Spleen (tissue), 11 donors: Measurements from ENCODE around the gene ZDHHC1. TPM values are rescaled to one million over a fixed set of nuclear protein-coding genes. Genes with fewer than 3 reads are reported as not detected.
A peak's percentile ranks its signal among the peaks of the same experiment; 100 is the strongest.
"Not testable (repeated sequence)": the region's sequence is repeated elsewhere in the genome, so short reads cannot be mapped to it uniquely, and the experiment has no call there.

Experiments used
- DNase-seq: peaks from one replicate; pipeline ENCODE4 v3.0.0-alpha.2; 2020
- H3K27ac ChIP-seq, 8 donors: fragments of 200-600 bp; sonication (generic) in 7 of 8; 1 replicate in 4 of 8; 2 replicates in 4 of 8; pipeline versions ENCODE4 v1.5.0 to v1.8.0; 2016 to 2021; ENCODE audit warnings: inconsistent platforms in 4 of 8, mild to moderate bottlenecking in 4 of 8, moderate library complexity in 1 of 8
- H3K27me3 ChIP-seq, 7 donors: fragments of 200-600 bp; sonication (generic) in 6 of 7; replicated peaks in 1 of 7; 1 replicate in 4 of 7; 2 replicates in 3 of 7; pipeline versions ENCODE4 v1.5.0 to v1.8.0; 2016 to 2021; ENCODE audit warnings: inconsistent platforms in 3 of 7, mild to moderate bottlenecking in 1 of 7
- H3K36me3 ChIP-seq, 6 donors: fragments of 200-600 bp; sonication (generic) in 5 of 6; 1 replicate in 4 of 6; 2 replicates in 2 of 6; pipeline versions ENCODE4 v1.5.0 to v1.8.0; 2016 to 2021; ENCODE audit warnings: inconsistent platforms in 2 of 6
- H3K4me1 ChIP-seq, 6 donors: fragments of 200-600 bp; sonication (generic) in 5 of 6; 1 replicate in 3 of 6; 2 replicates in 3 of 6; pipeline versions ENCODE4 v1.5.0 to v1.8.0; 2016 to 2021; ENCODE audit warnings: inconsistent platforms in 3 of 6
- H3K4me3 ChIP-seq, 8 donors: fragments of 200-600 bp; sonication (generic) in 7 of 8; 1 replicate in 4 of 8; 2 replicates in 4 of 8; pipeline versions ENCODE4 v1.5.0 to v1.8.0; 2016 to 2021; ENCODE audit warnings: inconsistent platforms in 4 of 8, mild to moderate bottlenecking in 4 of 8, moderate library complexity in 2 of 8
- H3K9me3 ChIP-seq, 8 donors: fragments of 200-600 bp; sonication (generic) in 7 of 8; 1 replicate in 4 of 8; 2 replicates in 4 of 8; pipeline versions ENCODE4 v1.5.0 to v1.8.0; 2016 to 2021; ENCODE audit warnings: inconsistent platforms in 4 of 8
- CTCF ChIP-seq, 11 experiments: fragments of 200-600 bp in 7 of 11; fragments of 450-650 bp in 4 of 11; sonication (generic) in 4 of 11; IDR thresholded peaks in 8 of 11; conservative IDR thresholded peaks in 3 of 11; 1 replicate in 7 of 11; 2 replicates in 4 of 11; pipeline versions ENCODE4 v1.4.0 to v1.8.0; 2016 to 2021; ENCODE audit warnings: antibody characterized with exemption in 11 of 11, inconsistent platforms in 4 of 11, mild to moderate bottlenecking in 1 of 11
- POLR2A ChIP-seq, 3 donors: fragments of 450-650 bp; IDR thresholded peaks; one replicate each; pipeline ENCODE4 v1.5.1; 2017; ENCODE audit warnings: antibody characterized with exemption in 3 of 3, mild to moderate bottlenecking in 1 of 3
- POLR2AphosphoS5 ChIP-seq, 3 donors: sonication (generic); formaldehyde crosslinking; IDR thresholded peaks; one replicate each; pipeline ENCODE4 v1.5.1; 2017; ENCODE audit warnings: antibody characterized with exemption in 3 of 3
- WGBS, 5 donors: extraction: QIAGEN DNeasy Blood & Tissue Kit in 3 of 5; methylation state at CpG; one replicate each; pipeline versions ENCODE4 v1.1.5 to v1.1.7; 2013 to 2018; 5-methylcytosine and 5-hydroxymethylcytosine counted together
- intact Hi-C: fragments of 100-400 bp; cut with DNase I; formaldehyde crosslinking; loops from one replicate; pipeline ENCODE4 v1.15.0; 2023; ENCODE audit warnings: low total_unique reads
- polyA plus RNA-seq, 3 donors: library from polyadenylated mRNA; stranded (reverse); fragments of 200-250 nt; gene quantifications; one replicate each; pipeline ENCODE4 v1.2.1, GENCODE V29; 2013
- total RNA-seq, 7 donors: library from RNA; depleted of rRNA in 3 of 7; stranded (reverse); fragments of >200 nt in 3 of 7; fragmentation: NEBNext Ultra II Directional in 4 of 7; extraction: Animal tissue kit (Norgen Biotek cat#: 25700) in 4 of 7; gene quantifications; one replicate each; pipeline versions ENCODE4 v1.1.0 to v1.2.1, GENCODE V29; 2016 to 2021
- donor health status: healthy with polysubstance abuse.
- donor health status: DM: no; HTN: no; CAD: no; lungs with moderate emphysema.
- donor health status: DM: no; HTN: no; CAD: no.
- donor health status: Bipolar disorder and iron deficiency.
- donor health status: healthy.
- donor health status: DM: no; HTN: no; CAD: no.
- donor health status: DM: yes; HTN: yes; CAD: no.

ZDHHC1 gene
- total and polyA plus RNA-seq, 10 donors = 2.1 to 31.2 (median 15.3) TPM

- Histone ChIP-seq H3K27me3 (peaks cover 0 to 4% (median 0%) of the 10 kb centered on the region in 7 donors), H3K9me3 (no peaks in the 10 kb centered on the region), H3K27ac (no peak overlapping the region), H3K36me3 (no peaks in the 10 kb centered on the region), H3K4me1 (peaks cover 0 to 2% (median 0%) of the 10 kb centered on the region in 6 donors), H3K4me3 (no peak overlapping the region)
- TF ChIP-seq CTCF (IDR thresholded peaks at IDR 0.05 in 8 of 11, conservative IDR thresholded peaks at IDR 0.05 in 3 of 11) (peak in 5 of 11 experiments; percentile 41 to 57 (median 52)), POLR2A (IDR thresholded peaks at IDR 0.05) (no peak), POLR2AphosphoS5 (IDR thresholded peaks at IDR 0.05) (no peak)
- DNase-seq = no peak
- intact Hi-C loops = no loop called here
Observed at GRCh38 chr16:67372664-67373063, 43.6 kb downstream of the ZDHHC1 start.

- WGBS, 5 donors = 90 to 92% (median 91%) methylated on average over 4 of the region's 4 CpGs
Observed at GRCh38 chr16:67370661-67371060, 45.6 kb downstream of the ZDHHC1 start.

GRCh38 chr16:67364600-67365235 lies 51.6 kb downstream of the ZDHHC1 start:
- DNase-seq = no peak
- no peaks in the 10 kb centered on the region for H3K9me3 ChIP-seq
- peak overlapping the region in 4 of 8 donors; percentile 26 to 45 (median 38) for H3K27ac ChIP-seq
- intact Hi-C loops = no loop called here
- no peaks in the 10 kb centered on the region for H3K27me3 ChIP-seq
- no peak for TF ChIP-seq POLR2AphosphoS5 (IDR thresholded peaks at IDR 0.05)
- no peak for TF ChIP-seq CTCF (IDR thresholded peaks at IDR 0.05 in 8 of 11, conservative IDR thresholded peaks at IDR 0.05 in 3 of 11)
- no peak for TF ChIP-seq POLR2A (IDR thresholded peaks at IDR 0.05)
- H3K4me3 ChIP-seq = no peak overlapping the region
- H3K4me1 ChIP-seq = peaks cover 10 to 23% (median 15%) of the 10 kb centered on the region in 6 donors
- no peaks in the 10 kb centered on the region for H3K36me3 ChIP-seq

More at GRCh38 chr16:67370661-67371060, 45.6 kb downstream of the ZDHHC1 start:
- no peaks in the 10 kb centered on the region for H3K9me3 ChIP-seq
- no peak for DNase-seq
- H3K4me1 ChIP-seq = peaks cover 0 to 6% (median 1%) of the 10 kb centered on the region in 6 donors
- intact Hi-C loops = no loop called here
- TF ChIP-seq CTCF (IDR thresholded peaks at IDR 0.05 in 8 of 11, conservative IDR thresholded peaks at IDR 0.05 in 3 of 11) = no peak
- no peak for TF ChIP-seq POLR2AphosphoS5 (IDR thresholded peaks at IDR 0.05)
- TF ChIP-seq POLR2A (IDR thresholded peaks at IDR 0.05) = no peak
- H3K36me3 ChIP-seq = no peaks in the 10 kb centered on the region
- H3K27ac ChIP-seq = no peak overlapping the region
- no peak overlapping the region for H3K4me3 ChIP-seq
- H3K27me3 ChIP-seq = peaks cover 0 to 4% (median 0%) of the 10 kb centered on the region in 7 donors

GRCh38 chr16:67361038-67361437 lies 55.2 kb downstream of the ZDHHC1 start:
- H3K27me3 ChIP-seq = no peaks in the 10 kb centered on the region
- DNase-seq = no peak
- TF ChIP-seq POLR2A (IDR thresholded peaks at IDR 0.05) (no peak), POLR2AphosphoS5 (IDR thresholded peaks at IDR 0.05) (no peak), CTCF (IDR thresholded peaks at IDR 0.05 in 8 of 11, conservative IDR thresholded peaks at IDR 0.05 in 3 of 11) (no peak)
- 76 to 91% (median 82%) methylated on average over 3 of the region's 3 CpGs for WGBS, 5 donors
- intact Hi-C loops = no loop called here
- H3K27ac ChIP-seq = no peak overlapping the region
- H3K36me3 ChIP-seq = no peaks in the 10 kb centered on the region
- no peaks in the 10 kb centered on the region for H3K9me3 ChIP-seq
- no peak overlapping the region for H3K4me3 ChIP-seq
- H3K4me1 ChIP-seq = peaks cover 10 to 27% (median 15%) of the 10 kb centered on the region in 6 donors

GRCh38 chr16:67359540-67360269 lies 56.6 kb downstream of the ZDHHC1 start:
- H3K27me3 ChIP-seq, H3K4me3 ChIP-seq, H3K36me3 ChIP-seq, H3K27ac ChIP-seq, H3K9me3 ChIP-seq, DNase-seq, intact Hi-C loops: not testable (repeated sequence)
- WGBS, 5 donors = 89 to 99% (median 92%) methylated on average over 8 of the region's 8 CpGs
- peaks cover 2 to 14% (median 9%) of the 10 kb centered on the region in 6 donors for H3K4me1 ChIP-seq
